ENCODE results near the gene SWAP70. TPM values are rescaled to one million over a fixed set of nuclear protein-coding genes. Genes with fewer than 3 reads are reported as not detected.

SWAP70 gene
- total RNA-seq, 1 donor from 2014 or later = 39.7 TPM

- peaks cover 25% of the 10 kb centered on the region for H3K36me3 Mint-ChIP-seq (ENCODE audit: unreplicated experiment)
- peaks cover 39% of the 10 kb centered on the region for H3K4me1 Mint-ChIP-seq (ENCODE audit: unreplicated experiment)
- H3K9me3 Mint-ChIP-seq (ENCODE audit: unreplicated experiment) = no peaks in the 10 kb centered on the region
- no peak for DNase-seq (ENCODE audit: extremely low spot score, unreplicated experiment)
- no peak overlapping the region for H3K4me3 Mint-ChIP-seq (ENCODE audit: unreplicated experiment)
- TF ChIP-seq CTCF (IDR thresholded peaks at IDR 0.05) = no peak
- H3K27me3 Mint-ChIP-seq (ENCODE audit: unreplicated experiment) = no peaks in the 10 kb centered on the region
- H3K27ac Mint-ChIP-seq (ENCODE audit: unreplicated experiment) = peak overlapping the region; percentile 86
These were observed 110.9 kb downstream of the SWAP70 start for GRCh38 chr11:9774591-9775397.

DNA sequence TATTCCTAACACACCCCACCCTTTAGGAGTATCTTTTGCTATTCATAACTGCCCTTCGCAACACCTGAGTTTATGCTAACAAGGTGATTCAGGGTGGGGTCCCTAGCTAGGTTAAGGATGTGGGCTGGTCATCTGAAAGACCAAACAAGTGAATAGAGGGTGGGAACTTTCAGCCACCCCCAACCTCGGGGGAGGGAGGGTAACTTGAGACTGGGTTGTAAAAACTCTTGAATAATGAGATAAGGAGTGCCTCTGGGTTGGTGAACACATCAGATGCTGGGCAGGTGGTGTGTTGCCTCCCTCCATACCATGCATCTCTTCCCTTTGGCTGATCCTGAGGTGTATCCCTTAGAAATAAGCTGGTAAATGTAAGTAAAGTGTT lies 111.5 kb downstream of the SWAP70 start:
- H3K4me3 Mint-ChIP-seq (ENCODE audit: unreplicated experiment) = no peak overlapping the region
- H3K27ac Mint-ChIP-seq (ENCODE audit: unreplicated experiment) = peak overlapping the region; percentile 86
- no peak for TF ChIP-seq CTCF (IDR thresholded peaks at IDR 0.05)
- H3K36me3 Mint-ChIP-seq (ENCODE audit: unreplicated experiment) = peaks cover 28% of the 10 kb centered on the region
- H3K4me1 Mint-ChIP-seq (ENCODE audit: unreplicated experiment) = peaks cover 39% of the 10 kb centered on the region
- H3K27me3 Mint-ChIP-seq (ENCODE audit: unreplicated experiment) = no peaks in the 10 kb centered on the region
- no peak for DNase-seq (ENCODE audit: extremely low spot score, unreplicated experiment)
- H3K9me3 Mint-ChIP-seq (ENCODE audit: unreplicated experiment) = no peaks in the 10 kb centered on the region

- H3K9me3 Mint-ChIP-seq (ENCODE audit: unreplicated experiment) = no peaks in the 10 kb centered on the region
- peaks cover 36% of the 10 kb centered on the region for H3K4me1 Mint-ChIP-seq (ENCODE audit: unreplicated experiment)
- no peak for DNase-seq (ENCODE audit: extremely low spot score, unreplicated experiment)
- TF ChIP-seq CTCF (IDR thresholded peaks at IDR 0.05) = no peak
- no peak overlapping the region for H3K4me3 Mint-ChIP-seq (ENCODE audit: unreplicated experiment)
- H3K27ac Mint-ChIP-seq (ENCODE audit: unreplicated experiment) = no peak overlapping the region
- H3K36me3 Mint-ChIP-seq (ENCODE audit: unreplicated experiment) = peaks cover 36% of the 10 kb centered on the region
- no peaks in the 10 kb centered on the region for H3K27me3 Mint-ChIP-seq (ENCODE audit: unreplicated experiment)
These were observed 112.3 kb downstream of the SWAP70 start for GRCh38 chr11:9776203-9776602.

DNA sequence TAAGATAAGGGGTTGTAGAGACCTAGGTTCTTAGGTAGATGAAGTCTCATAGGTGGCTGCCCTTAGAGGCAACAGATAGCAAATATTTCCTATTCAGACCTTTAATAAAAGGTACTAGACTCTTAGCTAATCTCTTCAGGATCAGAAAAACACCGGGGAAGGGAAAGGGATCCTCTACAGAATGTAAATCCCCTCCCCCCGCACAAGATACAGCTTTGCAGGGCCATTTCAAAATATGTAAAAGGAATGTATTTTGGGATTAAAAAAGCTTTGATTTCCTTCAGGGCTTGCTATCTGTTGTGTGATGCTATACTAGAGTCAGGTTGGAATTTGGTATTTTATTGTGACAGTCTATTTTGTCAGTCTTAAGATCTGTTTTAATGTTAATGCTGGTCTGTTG lies 113.2 kb downstream of the SWAP70 start:
- peaks cover 29% of the 10 kb centered on the region for H3K4me1 Mint-ChIP-seq (ENCODE audit: unreplicated experiment)
- H3K4me3 Mint-ChIP-seq (ENCODE audit: unreplicated experiment) = no peak overlapping the region
- TF ChIP-seq CTCF (IDR thresholded peaks at IDR 0.05) = no peak
- H3K9me3 Mint-ChIP-seq (ENCODE audit: unreplicated experiment) = no peaks in the 10 kb centered on the region
- H3K27ac Mint-ChIP-seq (ENCODE audit: unreplicated experiment) = no peak overlapping the region
- no peaks in the 10 kb centered on the region for H3K27me3 Mint-ChIP-seq (ENCODE audit: unreplicated experiment)
- DNase-seq (ENCODE audit: extremely low spot score, unreplicated experiment) = no peak
- H3K36me3 Mint-ChIP-seq (ENCODE audit: unreplicated experiment) = peaks cover 45% of the 10 kb centered on the region

GRCh38 chr11:9777525-9777924 lies 113.6 kb downstream of the SWAP70 start:
- H3K4me3 Mint-ChIP-seq (ENCODE audit: unreplicated experiment) = no peak overlapping the region
- H3K36me3 Mint-ChIP-seq (ENCODE audit: unreplicated experiment) = peaks cover 48% of the 10 kb centered on the region
- H3K9me3 Mint-ChIP-seq (ENCODE audit: unreplicated experiment) = no peaks in the 10 kb centered on the region
- H3K27me3 Mint-ChIP-seq (ENCODE audit: unreplicated experiment) = no peaks in the 10 kb centered on the region
- H3K4me1 Mint-ChIP-seq (ENCODE audit: unreplicated experiment) = peaks cover 27% of the 10 kb centered on the region
- no peak for DNase-seq (ENCODE audit: extremely low spot score, unreplicated experiment)
- no peak overlapping the region for H3K27ac Mint-ChIP-seq (ENCODE audit: unreplicated experiment)
- no peak for TF ChIP-seq CTCF (IDR thresholded peaks at IDR 0.05)
